Measurements from ENCODE around the gene NFKBIA. TPM values are rescaled to one million over a fixed set of nuclear protein-coding genes. Genes with fewer than 3 reads are reported as not detected.
"Not testable (repeated sequence)": the region's sequence is repeated elsewhere in the genome, so short reads cannot be mapped to it uniquely, and the experiment has no call there.

Gene NFKBIA
- total RNA-seq, 1 experiment from 2014 or later, result 101 TPM

GRCh38 chr14:35359655-35360054, 44.9 kb downstream of the NFKBIA start:
- DNase-seq (ENCODE audit: low spot score); in situ Hi-C loops (cut with HindIII; ENCODE audit: low sequenced_read_pairs): not testable (repeated sequence)

GRCh38 chr14:35355981-35356841, 48.3 kb downstream of the NFKBIA start:
- no peak for DNase-seq (ENCODE audit: low spot score)

GRCh38 chr14:35355235-35355634, 49.3 kb downstream of the NFKBIA start:
- in situ Hi-C loops (cut with HindIII; ENCODE audit: low sequenced_read_pairs); DNase-seq (ENCODE audit: low spot score): not testable (repeated sequence)

More at GRCh38 chr14:35355981-35356841, 48.3 kb downstream of the NFKBIA start:
- in situ Hi-C loops (cut with HindIII; ENCODE audit: low sequenced_read_pairs), result no loop called here

GRCh38 chr14:35353409-35354172, 51.0 kb downstream of the NFKBIA start:
- in situ Hi-C loops (cut with HindIII; ENCODE audit: low sequenced_read_pairs), result no loop called here
- DNase-seq (ENCODE audit: low spot score), result no peak

GRCh38 chr14:35352274-35353233, 52.0 kb downstream of the NFKBIA start:
- in situ Hi-C loops (cut with HindIII; ENCODE audit: low sequenced_read_pairs), result no loop called here
- DNase-seq (ENCODE audit: low spot score), result no peak

DNA sequence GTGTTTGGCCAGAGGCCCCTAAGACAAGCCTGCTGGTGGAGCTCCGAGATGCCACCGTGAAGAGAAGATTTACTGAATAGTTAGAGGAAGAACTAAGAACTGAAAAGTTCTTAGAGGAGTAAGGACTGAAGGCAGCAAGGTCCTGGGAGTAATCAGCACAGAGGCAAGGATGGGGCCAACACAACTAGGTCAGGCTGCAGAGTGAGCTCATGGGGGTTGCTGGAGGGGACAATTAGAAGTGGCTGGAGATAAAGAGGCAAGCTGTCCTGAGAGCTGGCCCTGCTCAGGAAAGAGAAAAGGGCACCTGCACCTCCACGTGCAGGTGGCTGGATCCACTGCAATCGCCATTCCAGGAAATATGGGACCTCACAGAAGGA, 52.7 kb downstream of the NFKBIA start:
- in situ Hi-C loops (cut with HindIII; ENCODE audit: low sequenced_read_pairs), result no loop called here
- no peak for DNase-seq (ENCODE audit: low spot score)

Other genes with a start within 250 kb of the NFKBIA start
- 397 and 405 TPM in 2 replicates for gene PSMA6, start 112.4 kb downstream of the NFKBIA start, total RNA-seq (2014; rRNA removed; shearing (Covaris generic))
- gene INSM2, start 129.4 kb upstream of the NFKBIA start, total RNA-seq (2014; rRNA removed; shearing (Covaris generic)), result 0.17 TPM in 1 of 2 replicates, not detected in the other